Activated CD4-positive, CD25-positive, alpha-beta regulatory T cell treated with anti-CD3 and anti-CD28 coated beads, Interleukin-2, amount 50 U/mL, for 24 hours (primary cell): ENCODE measurements around the gene ACOX3.
A peak's percentile ranks its signal among the peaks of the same experiment; 100 is the strongest.

Source experiments
- ATAC-seq, 2 donors: fragments of 150-1000 bp; cut with Tn5 transposase; one replicate each; pipeline ENCODE4 v1.10.0; 2021; ENCODE audit warnings: mild to moderate bottlenecking in 1 of 2, moderate library complexity in 1 of 2

ACOX3 gene

DNA sequence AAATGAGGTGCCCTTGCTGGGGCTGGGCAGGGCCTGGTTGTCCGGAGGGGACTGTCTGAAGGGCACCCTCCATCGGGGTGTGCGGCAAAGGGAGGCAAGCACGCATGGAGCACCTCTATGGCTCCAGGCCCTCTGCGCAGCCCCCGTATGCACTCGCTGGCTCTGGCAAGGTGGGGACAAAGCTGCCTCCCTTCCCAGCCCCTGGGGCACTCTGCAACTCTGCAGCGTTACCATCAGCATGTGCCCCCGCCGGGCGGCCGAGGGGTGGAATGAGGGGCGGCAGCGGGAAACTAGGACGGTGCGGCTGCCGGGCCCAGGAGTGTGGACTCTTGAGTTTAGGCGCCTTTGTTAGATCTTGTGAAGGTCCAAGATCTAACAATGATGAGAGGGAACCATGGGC is 26.5 kb upstream of the ACOX3 start:
- ATAC-seq, result no peak

DNA sequence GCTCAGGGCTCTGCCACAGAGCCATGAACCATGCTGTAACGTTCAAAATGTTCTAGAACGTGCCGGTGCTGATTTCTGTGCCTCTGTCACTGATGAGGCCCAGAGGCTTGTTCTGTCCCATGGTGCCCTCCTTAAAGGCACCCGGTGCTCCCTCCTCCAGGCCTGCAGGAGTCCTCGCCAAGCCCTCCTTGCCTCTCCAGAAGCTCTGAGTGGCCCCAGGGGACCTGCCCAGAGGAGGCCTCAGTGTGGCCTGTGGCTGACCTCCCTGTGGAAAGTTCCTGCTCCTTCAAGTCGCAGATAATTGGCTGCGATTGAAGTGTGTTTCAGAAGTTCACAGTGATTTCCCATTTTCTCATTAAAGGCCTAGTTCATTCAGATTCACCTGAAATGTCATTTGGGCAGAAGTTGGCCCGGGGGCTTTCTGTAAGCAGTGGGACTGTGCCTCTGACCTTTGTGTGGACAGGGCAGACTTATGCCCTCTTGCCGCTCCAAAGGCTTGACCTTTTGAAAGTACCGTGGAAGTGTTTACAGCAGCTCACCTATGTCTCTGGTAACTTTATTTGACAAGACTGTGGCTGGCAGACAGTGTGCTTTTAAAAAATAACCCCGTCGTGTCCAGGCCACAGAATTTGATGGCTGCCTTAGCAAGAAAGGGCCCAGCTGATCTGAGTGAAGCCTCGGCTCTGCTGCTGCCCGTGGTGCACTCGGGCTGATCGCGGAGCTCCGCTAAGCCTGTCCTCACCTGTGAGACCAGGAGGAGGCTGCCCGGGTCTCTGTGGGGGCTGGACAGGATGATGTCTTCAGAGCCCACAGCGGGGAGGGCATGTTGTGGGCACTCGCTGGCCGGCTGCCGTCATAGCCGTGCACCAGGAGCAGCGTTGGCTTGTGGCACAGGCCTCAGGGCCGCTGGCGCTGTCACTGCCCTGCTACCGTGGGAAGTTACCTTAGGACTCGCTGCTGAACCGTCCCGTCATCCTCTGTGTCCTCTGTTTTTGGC is 25.4 kb upstream of the ACOX3 start:
- ATAC-seq, result no peak

DNA sequence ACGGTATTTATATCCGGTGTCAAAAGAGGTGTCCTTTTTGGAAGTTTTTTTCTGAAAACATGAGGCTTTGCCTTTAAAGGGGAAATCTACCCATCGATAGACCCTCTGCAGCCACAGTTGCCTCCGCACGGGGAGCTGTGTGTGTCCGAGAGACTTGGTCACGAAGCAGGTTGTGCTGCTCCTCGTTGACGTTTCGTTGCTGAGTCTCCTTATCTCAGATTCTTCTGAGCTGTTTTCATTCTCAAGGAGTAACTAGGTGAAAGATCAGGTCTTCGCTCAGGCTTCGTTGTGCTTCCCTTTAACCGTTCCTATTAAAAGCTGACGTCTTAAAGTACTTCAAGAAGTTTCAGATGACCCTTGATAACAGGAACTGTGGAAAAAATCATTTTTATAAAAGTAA is 23.9 kb upstream of the ACOX3 start:
- no peak for ATAC-seq

DNA sequence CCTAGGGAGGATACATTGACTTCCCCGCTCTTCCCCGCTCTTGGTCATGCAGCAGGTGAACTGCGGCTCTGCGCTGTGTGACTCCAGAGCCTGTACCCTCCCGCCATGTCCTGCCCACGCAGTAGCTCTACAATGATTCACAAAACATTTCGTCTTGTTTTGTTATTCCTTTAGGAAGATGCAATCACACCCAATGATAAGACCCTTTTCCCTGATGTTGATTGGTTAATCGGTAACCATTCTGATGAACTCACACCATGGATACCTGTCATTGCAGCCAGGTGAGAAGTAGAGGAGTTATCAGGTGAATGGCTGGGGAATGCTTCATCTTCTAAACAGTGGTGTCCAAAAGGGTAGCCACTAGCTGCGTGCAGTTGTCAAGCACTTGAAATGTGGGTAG is 23.3 kb upstream of the ACOX3 start:
- no peak for ATAC-seq

DNA sequence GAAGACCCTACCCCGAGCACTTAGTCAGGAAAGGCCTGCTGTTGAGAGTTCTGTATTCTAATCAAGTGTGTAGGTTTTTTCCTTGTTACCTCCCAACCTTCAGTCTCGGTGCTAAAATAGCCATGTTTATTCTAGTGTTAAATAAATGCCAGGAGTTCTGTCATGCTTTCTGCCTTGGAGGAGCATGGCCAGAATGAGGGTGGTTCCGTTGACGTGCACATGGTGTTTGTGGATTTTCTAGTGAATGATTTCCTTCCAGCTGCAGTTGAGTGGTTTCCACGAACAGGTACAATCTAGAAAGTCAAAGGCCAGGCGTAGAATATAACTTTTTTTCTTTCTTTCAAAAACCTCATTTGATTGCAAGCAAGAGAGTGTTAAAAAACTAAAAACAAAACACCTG is 21.1 kb upstream of the ACOX3 start:
- ATAC-seq, result no peak

DNA sequence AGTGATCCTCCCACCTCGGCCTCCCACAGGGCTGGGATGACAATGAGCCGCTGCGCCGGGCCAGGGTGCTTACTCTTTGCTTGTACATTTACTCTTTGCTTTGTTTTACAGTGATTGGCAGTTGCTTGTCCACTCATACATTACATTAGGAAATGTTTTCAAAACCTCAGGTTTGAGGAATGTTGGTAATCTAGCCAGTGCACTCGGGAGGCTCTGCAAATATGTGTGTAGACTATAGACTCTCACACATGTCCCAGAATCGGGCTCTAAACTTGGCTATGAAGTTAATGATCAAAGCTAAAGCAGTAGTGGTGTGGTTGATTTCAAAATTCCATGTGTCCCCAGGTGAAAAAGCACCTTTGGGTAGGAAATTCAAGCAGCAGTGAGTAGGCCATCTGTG is 20.6 kb upstream of the ACOX3 start:
- ATAC-seq, result no peak

DNA sequence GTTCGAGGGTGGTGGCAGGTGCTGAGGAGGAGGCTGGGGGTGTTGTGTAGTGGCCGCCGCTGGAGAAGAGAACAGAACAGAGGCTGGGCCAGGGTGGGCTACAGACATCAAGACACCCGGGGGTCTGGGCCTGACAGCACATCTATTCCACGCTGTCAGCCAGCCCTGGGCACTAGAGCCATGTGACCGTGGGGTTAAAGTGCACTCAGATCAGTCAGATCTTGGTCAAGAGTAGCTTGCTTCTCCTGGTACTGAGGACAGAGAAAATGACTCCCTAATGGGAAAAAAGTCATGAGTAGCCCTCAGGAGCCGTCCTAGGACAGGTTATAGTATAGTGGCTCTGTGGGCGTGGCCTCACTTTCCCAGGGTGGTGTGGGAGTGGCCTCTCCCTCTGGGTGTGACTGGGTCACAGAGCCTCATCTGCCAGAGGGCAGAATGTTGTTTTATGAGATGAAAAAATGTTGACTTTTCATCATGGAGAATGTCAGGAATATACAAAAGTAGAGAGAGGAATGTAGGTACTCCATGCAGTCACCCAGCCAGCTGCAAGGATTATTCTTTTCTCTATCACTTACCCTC is 19.4 kb upstream of the ACOX3 start:
- ATAC-seq, result no peak

DNA sequence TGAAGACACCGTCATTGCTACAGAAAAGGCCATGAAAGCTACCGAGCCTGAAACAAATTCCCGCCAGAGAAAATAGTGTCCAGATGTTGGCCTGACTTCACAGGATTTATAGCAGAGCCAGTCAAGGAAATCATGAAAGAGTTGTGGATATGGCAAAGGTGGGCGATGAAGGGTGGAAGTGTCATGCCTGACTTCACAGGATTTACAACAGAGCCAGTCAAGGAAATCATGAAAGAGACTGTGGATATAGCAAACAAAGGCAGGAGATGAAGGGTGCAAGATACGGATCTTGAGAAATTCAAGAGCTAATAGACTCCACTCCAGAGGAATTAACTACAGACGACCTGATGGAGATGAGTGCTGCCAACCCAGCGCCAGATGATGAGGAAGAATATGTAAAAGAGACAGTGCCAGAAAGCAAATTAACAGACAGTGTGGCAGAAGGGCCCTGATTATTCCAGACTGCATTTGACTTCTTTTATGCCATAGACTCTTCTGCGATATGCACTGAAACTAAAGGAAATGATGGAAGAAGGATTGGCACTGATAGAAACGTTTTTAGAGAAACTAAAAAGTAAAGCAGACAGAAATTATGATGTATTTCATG is 17.2 kb upstream of the ACOX3 start:
- ATAC-seq, result no peak

DNA sequence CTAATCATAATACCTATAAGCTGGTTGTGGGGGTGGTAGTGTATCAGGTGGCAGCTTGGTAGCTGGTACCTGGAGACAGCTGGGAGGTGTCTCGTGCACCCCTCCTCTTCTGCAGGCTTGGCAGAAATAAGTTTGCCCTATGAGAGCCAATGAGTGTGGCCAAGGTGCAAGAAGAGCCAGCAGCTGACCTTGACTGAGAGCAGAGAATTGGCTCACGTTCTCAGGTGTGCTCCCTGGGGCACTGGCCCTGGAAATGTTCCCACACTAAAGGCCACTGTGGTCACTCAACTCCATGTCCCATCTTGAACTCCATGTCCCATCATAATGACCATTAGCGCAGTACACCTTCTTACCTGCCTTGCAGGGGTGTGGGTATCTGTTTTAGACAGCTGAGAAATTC is 13.4 kb upstream of the ACOX3 start:
- ATAC-seq, result no peak

DNA sequence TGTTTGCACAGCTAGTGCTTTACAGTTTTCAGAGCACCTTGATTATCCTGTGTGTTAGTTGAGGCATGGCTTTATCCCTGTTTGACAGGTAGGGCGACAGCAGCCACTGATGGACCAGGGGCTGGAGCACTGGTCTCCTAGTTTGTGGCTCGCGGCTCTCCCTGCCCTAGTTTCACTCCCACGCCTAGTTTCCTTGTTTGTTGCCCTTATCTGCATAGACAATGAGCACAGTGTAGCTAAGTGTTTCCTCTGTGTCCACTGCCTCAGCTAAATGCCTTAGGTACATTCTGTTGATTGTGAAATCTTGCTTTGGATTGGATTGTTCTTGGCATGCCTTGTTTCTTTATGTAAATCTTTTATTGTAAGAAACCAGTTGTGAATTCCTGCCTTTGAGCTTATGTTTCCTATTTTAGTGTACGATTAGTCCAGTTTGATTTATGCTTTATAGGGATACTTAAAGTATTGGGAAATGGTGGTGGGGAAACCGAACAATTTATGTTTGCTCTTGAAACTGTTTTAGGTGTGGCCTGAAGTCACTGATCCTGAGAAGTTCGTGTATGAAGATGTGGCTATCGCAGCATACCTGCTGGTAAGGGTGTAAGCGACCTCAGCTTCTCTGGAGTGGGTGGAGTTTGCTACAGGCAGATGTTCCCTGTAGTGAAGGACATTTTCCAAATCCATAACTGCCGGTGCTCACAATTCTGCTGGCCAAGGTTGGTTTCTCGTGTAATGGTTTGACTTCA is 11.1 kb upstream of the ACOX3 start:
- no peak for ATAC-seq

DNA sequence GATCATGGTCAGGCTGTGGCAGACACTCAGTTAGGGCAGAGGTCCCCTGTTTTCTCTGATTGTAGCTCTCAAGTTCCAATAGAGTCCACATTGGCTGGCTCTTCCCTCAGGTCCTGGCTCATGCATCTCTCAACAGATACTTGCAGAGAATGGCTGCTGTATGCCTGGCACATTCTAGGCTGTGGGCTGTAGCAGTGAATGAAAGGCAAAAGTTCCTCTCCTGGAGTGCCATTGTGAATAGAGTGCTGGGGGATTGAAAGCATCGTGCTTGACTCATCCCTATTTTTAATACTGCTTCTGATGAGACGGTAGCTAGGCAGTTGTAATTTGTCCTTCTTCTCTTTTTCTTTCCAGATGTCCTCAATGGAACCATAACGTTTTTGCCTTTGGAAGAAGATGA is 5.6 kb upstream of the ACOX3 start:
- no peak for ATAC-seq

DNA sequence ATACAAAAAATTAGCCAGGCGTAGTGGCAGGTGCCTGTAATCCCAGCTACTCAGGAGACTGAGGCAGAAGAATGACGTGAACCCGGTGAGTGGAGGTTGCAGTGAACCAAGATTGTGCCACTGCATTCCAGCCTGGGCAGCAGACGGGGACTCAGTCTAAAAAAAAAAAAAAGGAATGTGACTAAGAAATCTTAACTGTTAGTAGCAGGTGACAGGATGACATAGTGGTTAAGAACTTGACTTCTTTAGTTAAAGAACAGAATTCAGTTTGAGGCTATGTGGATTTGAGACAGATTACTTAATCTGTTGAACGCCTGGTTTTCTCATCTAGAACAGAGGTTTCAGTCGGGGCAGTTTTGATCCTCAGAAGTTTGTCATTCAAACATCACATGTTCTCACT is 3.3 kb upstream of the ACOX3 start:
- ATAC-seq, result no peak

DNA sequence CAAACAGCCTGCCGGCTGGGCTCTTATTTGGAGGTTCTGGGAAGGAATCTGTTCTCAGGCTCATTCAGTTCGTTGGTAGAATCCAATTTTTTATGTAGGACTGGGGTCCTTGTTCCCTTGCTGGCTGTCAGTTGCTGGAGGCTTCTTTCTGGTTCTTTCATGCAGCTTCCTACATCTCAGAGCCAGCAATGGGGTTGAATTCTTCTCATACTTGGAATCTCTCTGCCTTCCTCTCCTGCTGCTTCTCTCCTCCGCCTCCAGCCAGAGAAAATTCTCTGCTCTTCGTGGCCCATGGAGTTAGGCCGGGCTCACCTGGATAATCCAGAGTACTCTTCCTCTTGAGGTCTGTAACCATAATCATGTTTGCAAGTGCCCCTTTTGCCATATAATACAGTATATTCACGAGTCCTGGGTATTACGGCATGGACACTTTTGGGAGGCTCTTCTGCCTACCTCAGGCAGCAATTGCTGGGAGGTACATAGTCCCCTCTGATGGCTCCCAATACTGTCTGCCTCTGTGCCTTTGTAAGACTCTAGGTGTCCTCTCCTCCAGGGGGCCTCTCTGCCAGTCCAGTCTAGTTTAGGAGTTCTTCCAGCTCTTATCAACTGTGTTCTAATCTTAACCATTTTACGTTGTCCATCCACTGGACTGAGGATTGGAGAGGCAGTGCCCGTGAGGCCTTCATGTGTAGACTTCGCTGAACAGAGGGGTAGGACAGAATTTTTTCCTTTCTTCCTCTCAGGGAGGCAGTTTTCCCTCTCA is 2.3 kb upstream of the ACOX3 start:
- ATAC-seq, result no peak

DNA sequence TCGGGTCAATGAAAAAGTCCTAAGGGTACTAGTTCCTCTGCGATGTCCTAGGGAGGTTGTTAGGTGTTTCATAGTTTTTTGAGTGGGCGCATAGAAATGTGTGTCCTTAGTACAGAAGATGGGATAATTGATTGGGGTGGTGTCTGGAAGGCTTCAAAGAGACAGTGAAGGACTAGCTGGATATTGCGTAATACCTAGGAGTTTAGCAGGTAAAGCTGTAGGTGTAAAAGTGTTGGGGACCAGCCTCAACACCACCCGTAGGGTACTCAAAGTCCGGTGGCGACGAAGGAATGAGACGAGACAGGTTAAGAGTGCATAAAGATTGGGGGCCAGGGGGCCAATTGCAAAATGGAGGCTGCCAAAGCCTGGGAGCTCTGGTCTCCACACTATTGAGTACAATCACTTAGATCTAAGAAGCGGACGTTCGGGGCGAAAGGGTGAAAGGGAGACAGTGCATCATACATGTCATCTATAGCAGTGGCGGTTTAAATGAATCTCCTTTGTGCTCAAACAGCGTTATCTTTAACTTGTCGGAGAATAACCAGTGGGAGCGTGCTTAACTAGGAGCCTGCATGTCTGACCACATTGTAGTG is 1.1 kb upstream of the ACOX3 start:
- ATAC-seq, result no peak

DNA sequence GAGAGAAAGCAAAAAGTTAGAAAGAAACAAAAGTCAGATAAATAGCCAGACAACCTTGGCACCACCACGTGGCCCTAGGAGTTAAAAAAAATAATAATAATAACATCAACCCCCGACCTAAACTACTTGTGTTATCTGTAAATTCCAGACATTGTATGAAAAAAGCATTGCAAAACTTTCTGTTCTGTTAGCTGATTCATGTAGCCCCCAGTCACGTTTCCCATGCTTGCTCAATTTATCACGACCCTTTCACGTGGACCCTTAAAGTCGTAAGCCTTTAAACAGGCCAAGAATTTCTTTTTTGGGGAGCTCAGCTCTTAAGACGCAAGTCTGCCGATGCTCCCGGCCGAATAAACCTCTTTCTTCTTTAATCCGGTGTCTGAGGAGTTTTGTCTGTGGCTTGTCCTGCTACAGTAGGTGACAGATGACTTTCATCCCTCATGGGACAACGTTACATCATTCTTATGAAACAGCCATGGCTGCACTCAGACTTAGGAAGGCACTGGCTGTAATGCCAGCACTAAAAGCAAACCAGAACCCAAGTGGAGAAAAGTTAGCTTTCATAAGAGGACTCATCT is 520 bp downstream of the ACOX3 start:
- ATAC-seq, result peak; percentile 39 to 46

DNA sequence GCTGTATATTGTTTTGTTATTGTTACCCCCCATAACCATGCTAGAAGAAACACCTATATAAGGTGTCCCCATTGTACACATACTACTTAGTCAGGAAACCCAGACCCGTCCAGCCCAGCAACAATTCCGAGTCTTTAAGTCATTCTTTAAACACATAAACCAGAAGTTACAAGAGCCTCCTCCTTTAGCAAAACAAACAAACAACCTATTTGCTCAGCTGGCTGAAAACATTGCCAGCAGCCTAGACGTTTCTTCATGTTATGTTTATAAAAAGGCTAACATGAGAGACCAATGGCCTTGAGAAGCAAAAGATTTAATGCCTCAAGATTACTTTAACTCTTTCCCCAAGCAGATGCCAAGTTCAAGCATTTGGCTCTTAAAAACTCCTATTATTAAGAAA is 1.4 kb downstream of the ACOX3 start:
- no peak for ATAC-seq

DNA sequence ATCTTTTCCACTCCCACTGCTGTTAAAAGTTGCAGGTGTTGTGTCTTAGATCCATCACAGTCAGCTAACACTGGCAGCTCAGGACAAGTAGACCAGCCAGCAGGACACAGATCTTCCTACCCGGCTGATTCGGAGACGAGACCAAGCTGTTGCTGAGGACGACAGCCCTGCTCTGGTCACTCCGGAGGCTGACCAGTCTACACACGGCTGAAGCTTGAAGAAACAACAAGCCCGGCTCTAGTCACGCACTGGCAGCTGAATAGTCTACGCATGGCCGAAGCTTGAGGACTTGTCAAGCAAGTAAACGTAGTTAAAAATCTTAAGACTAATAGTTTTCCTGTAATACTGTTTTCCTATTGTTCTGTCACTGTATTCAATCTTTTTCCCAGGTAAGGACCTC is 1.8 kb downstream of the ACOX3 start:
- no peak for ATAC-seq

DNA sequence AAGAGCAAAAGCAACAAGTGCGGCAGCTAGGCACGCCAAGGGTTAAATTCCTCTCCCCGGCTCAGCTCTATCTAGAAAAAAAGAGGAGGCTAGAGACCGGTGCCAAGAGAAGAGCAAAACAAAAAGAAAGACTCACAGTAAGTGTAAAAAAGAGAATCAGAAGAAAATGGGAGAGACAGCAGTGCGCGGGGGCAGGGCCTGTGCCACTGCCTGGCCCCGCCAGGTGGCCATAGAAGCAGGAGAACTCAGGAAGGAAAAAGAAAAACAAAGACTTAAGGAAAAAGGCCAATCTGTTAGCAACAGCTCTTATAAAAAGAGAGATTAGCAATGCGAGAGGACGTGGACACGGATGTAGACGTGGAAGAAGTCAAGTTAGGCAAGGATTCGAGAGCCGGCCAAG is 3.2 kb downstream of the ACOX3 start:
- ATAC-seq, result no peak

DNA sequence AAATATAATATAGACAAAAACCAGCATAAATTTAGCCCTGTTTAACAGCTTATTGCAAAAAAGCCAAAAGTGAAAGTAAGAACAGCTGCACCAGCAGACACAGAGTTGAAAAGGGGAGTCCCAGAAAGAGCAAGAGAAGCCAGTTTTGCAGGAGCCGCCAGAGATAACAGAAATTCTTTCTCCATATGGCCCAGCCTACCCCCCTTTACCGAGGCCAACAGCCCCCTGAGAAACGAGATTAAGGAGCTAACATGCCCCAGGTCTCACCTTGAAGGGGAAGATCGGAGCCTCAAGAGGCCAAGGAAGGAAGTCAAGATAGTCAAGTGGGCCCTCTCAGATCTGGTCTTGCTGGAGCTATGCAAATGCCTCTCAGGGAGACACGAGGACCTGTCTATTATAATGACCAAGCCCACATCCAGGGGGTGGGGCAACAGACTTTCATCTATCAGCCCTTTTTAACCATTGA is 4.8 kb downstream of the ACOX3 start:
- peak; percentile 34 to 42 for ATAC-seq

DNA sequence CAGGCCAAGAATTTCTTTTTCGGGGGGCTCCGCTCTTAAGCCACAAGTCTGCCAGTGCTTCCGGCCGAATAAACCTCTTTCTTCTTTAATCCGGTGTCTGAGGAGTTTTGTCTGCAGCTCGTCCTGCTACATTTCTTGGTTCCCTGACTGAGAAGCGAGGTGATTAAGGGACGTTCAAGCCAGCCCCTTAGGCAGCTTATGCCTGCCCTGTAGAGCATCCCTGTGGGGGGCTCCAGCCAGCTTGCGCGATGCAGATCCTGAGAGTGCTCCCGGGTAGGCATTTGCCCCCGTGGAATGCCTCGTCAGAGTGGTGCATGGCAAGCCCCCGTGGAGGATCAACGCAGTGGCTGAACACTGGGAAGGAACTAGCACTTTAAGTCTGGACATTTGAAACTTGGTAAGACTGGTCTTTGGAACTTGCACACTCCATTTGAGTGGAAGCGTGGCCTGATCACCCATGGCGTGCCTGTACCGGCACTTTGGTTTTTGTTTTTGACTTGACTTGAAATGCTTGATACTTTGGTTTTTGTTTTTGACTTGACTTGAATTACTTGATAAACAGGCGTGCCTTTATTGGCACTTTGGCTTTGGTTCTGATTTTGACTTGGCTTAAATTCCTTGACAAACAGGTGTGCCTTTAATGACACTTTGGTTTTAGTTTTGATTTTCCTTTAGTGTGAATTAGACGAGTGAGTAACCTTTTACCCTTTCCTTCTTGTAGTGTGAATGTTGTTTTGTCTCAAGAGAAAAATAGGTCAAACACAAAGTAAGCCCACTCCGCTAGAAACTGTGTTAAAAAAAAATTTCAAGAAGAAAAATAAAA is 6.1 kb downstream of the ACOX3 start:
- peak in 1 of 2 donors; percentile 12 for ATAC-seq

DNA sequence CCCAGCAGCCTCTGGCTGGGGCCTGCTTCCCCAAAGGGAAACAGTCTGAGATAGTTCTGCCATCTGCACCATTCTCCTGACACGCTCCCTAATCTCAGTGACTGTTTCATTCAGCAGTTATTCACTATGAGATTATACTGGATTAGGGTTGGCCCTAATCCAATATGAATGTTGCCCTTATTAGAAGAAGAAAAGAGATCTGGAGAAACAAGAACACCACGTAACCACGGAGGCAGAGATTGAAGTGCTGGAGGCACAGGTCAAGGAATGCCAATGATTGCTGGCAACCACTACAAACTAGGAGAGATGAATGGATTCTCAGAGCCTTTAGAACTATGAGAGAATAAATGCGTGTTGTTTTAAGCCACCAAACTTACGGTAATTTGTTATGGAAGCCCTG is 7.4 kb downstream of the ACOX3 start:
- ATAC-seq, result no peak
